HuH-7 (cell line): Measurements from ENCODE around the gene HOXB2.

Experiments used
- DNase-seq: peaks from one replicate; pipeline ENCODE4 v3.0.0; 2011; ENCODE audit warnings: low spot score

Gene HOXB2

GRCh38 chr17:48565925-48566710 lies 21.2 kb upstream of the HOXB2 start:
- no peak for DNase-seq

DNA sequence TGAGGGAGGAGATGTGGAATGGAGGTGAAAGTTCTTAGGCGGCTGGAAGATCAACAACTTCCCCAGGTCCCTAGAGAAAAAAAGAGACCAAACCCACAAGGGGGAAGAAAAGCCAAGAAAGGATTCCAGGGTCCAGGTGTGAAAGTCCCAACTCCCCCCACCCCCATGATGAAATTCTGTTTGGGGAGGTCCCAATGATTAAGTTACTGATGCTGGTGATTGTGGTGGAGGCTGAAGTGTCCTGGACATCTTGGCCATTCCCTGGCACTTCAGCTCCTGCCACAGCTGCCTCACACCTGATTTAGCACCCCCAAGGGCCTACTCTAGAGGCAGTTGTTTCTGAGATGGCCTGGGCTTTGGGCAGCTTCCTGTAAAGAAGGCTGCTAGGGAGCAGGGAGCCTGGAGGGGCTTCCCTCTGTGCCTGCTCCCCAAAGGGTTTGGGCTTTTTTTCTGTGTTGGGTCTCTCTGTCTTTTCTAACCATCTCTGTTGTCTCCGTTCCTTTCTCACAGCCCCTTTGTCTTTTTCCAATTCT lies 20.2 kb upstream of the HOXB2 start:
- DNase-seq, result no peak

DNA sequence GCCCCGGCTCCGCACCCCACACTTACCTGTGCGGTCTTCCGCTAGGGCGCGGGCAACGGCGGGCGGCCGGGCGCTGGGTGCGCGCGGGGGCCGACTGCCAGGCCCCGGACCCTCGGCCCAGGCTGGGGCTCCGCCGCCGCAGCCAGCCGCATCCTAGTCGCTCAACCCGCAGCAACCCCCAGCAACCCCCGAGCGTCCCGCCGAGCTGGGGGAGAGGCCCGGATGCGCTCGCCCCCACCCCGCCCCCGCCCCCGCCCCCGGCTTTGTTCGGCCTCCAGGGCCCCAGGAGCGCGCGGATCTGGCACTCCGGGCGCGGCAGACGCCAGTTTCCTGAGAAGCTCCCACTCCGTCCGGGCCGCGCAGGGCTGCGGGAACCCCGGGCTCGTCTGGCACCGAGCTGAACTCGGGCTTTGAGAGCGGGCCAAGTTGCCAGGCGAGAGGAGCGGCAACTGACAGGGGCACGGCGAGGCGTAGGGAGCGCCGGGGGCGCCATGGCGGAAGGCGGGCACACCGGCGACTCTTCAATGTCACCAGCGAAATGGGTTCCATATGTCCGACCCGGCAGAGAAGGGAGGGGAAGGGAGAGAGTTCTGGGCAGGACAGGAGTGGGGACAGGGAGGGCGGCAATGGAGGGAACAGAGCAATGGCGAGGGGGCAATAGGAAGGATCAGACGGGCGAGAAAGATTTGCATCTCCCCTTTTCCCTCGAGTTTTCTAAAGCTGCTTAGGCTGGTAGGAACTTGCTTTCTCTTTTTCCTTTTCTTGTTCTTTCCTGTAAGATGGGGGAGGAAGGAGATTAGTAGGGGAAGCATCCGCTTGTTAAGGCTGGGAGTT lies 19.5 kb upstream of the HOXB2 start:
- DNase-seq, result no peak

GRCh38 chr17:48563867-48564187 lies 18.9 kb upstream of the HOXB2 start:
- DNase-seq, result no peak

- no peak for DNase-seq
Measured at GRCh38 chr17:48563385-48563838, 18.5 kb upstream of the HOXB2 start.

DNA sequence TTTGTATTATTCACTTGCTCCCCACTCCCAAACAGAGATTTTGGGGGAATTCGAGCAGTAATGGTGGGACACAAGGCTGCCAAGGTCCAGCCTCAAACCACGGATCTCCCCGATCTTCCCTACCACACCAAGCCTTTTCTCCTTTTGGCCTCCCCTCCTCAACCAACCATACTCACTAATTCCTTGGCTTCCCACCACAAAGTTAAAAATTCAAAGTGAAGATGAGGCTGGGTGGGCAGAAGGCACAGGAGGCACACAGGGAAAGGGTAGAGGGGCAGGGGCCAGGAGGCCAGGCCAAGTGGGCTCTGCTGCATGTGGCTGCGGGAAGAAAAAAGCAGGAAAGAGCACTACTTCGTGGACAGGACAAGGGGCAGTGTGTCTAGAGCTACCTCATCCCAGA lies 18.0 kb upstream of the HOXB2 start:
- DNase-seq, result no peak

GRCh38 chr17:48561884-48562810 lies 17.2 kb upstream of the HOXB2 start:
- DNase-seq, result peak; percentile 83

DNA sequence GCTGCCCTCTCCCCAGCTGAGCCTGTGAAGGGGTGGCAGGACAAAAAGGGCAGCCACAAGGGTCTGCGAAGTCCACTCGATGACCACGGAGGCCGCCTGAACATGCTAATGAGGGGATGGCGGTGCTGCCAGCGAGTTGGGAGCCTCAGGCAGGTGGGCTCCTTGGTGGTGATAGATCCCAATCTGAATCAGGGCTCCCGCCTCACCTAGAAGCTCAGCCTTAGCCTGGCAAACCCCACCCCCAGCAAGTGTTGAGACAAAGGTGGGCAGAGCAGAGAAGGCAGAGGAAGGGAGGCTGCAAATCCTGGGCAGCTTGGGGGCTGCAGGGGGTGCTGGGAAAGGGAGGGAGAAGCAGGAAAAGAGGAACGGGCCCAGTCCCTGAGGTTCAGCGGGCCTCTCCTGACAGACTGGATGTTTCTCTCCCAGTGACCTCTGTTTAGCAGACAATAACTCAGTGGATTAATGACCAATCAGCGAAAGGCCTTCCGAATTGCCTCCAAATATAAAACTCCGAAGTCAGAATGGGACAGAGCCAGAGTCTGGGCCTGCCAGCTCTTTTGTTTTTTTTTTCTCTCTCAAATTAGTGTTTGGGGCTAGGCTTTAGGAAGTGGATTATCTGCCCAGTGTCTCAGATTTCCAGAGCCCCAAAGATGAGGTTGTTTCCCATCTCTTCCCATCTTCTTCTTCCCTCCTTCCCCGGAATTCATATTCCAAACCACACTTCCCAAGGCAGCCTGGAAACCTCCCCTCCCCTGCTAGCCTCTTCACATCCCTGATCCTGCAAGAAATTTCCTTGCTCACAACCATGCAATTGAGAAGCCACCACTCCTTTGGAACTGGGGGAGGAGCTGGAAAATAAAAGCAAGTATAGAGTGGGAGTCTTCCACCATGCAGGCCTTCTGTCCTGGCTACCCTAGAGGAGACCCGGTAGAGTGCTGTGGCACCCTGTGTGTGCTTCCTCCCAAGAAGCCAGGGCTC lies 15.2 kb upstream of the HOXB2 start:
- no peak for DNase-seq

- DNase-seq, result no peak
Measured at GRCh38 chr17:48559122-48559839, 14.4 kb upstream of the HOXB2 start.

- no peak for DNase-seq
Measured at GRCh38 chr17:48558831-48559121, 13.9 kb upstream of the HOXB2 start.

DNA sequence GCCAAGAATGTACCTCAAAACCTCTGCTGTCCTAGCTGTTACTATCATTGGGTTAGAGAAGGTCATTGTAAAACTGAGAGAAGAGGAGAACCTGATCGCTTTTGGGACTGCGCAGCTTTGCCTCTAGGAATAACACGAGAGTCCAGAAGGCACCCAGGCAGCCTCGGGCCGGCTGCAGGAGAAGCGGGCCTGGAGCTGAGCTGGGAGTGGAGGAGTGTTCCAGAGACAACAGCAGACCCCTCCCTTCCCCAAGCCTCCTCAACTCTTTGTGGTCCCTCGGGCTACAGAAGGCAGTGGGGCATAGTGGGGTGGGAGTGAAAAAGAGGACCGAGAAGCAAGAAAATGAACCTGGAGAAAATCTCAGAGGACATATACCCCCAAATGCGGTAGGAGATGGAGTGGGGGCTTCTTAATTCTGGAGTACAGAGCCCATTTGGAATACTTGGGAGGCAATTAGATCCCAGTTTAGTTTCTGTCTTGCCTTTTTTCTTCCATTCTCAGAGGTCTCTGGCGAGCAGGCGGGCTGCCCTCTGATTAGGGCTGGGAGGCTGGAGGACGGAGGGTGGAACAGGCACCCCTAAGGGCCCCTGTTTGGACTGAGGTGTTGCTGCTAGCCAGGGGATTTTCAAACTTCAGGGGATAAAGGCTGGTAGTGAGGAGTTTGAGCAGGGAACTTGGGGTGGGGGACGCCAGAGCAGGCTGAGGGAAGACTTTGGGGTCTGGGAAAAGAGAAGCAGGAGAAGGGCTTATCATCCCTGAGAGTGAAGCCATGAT lies 13.3 kb upstream of the HOXB2 start:
- DNase-seq, result no peak

DNA sequence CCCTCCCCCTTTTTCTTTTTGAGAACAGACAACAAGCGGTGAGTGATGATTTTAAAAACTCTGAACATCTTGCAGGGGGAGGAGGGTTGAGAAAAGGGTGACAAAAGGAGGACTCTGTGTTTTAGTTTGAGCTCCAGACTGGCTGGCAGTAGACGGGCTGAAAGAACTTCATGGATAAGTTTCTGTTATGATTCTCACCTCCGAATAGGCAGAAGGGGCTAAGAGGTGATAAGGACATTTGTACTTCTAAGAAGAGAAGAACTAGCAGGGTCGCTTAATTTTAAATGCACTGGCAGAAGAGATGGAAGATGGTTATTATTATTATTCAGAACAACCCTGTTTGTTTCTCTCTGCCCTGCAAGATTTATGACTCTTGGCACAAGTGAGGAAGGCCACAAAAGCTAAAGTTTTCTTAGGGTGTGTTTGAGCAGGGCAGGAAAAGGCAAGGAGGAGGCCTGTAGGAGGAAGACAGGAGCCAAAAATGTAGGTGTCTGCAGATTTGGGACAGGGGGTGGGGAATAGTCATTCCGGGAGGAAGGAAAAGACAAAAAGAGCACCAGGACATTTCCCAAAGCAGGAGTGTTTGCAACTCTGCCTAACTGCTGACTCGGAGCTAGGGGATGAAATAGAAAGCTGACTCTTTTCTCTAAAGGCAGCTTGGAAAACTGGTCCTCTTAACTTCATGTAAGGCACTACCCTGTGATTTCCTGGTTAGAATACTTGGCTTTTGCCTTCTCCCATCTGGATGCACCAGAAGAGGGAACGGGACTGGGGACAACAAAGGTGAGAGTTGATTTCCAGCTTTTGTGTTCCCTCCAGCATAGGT lies 11.9 kb upstream of the HOXB2 start:
- no peak for DNase-seq

DNA sequence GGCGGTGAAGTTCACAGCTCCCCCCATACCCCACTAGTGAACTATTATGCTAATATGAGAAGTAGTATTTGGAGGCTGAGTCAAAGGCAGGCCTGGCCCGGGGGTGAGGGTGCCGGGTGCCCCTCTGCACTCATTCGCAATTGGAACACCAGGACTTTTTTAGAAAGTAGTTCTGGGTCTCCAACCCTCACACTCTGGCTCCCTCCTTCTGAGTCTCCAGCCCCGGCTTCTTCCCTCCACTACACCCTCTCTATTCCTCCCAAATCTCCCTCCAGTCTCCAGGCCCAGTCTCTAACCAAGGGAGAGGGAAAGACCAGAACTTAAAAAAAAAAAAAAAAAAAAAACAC lies 11.3 kb upstream of the HOXB2 start:
- DNase-seq, result no peak

DNA sequence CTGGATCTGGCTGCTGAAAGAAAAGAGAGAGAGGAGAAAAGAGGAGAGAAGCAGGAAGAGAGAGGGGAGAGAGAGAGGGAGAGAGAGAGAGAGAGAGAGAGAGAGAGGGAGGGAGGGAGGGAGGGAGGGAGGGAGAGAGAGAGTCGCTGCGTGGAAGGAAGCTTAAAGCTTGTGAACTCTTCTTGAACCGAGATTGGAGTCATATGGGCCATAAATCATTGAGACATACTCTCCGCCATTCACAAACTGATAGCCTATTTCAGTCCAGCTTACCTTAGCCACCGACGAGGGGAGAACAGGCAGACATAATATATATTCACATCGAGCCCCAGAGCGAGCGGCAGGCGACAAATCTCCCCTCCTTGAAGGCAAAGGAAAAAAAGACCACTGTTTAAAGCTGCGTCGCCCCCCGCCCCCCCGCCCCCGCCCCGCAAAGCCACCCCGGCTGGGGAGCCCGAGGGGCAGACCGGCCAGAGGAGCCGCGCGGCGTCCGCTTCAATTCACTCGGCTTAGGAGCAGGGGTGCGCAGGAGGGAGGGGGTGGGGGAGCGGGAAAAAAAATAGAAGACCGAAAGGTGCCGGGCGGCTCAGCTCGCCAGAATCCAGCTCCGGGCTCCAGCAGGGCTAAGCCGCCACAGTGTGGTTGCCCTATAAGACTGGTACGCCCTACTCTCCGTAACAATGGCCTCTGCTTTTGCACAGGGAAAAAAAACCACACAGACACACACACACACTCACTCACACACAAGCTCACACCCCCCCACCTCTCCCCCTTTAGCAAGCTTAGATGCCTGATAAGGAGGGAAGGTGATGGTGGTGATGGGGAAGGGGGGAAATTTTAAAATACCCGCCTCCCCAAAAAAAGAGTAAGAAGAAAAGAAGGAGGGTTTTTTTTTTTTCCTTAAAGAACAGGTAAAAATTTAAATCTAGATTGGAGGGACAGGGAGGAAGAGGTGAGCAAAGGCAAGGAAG lies 10.6 kb upstream of the HOXB2 start:
- DNase-seq, result peak; percentile 91

DNA sequence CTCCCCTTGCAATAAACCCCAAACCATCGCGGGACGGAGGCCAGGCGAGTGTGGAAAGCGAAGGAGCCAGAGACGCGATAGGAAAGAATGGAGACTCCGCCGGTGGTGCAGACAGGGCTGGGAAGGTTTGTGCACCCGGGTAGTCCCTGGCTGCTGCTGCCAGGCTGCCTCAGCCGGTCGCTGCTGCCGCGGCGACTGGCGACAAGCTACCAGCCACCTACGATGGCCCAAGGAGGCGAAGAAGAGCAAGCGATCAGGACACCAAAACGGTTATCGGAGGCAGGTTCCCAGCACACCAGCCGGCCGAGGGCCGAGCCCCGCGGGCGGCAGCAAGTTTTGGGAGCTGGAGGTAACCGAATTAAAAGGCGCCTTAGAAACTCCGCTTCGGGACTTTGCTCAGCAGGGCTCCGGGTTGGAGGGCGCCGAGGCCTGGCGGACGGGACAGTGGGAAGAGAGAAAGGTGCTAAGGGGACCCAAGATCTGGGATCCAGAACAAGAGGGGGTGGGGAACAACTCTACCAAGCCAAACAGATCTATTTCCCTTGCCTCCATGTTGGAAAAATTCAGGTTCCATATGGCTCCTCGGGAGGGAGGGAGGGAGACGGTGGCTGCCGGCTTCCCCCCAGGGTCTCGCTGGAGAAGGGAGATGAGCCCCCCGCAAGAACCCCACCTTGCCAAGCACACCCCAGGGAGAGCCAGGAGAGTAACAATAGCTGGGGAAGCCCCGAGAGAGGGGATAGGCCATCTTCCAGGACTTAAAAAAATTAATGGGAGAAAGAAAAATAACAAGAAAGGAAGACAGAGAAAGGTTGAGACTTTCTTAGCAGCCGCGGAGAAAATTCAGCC lies 9.7 kb upstream of the HOXB2 start:
- no peak for DNase-seq

DNA sequence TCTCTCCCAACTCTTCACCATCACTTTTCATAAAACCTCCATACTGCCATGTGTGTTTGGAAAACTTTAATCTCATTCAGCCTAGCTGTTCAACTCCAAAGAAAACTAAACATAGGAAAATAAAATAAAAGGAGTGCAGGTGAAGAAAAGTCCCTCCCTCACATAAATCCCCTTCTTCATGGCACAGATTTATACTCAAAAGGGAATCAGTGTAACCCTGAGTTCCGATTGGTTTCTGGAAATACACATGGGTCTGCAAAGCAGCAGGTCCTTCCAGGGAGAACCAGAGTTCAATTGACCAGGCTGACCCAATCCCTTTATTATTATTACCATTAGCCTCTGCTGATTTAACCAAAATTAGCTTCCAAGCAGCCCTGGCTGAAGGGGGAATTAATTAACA lies 8.9 kb upstream of the HOXB2 start:
- no peak for DNase-seq

GRCh38 chr17:48553190-48553547 lies 8.3 kb upstream of the HOXB2 start:
- DNase-seq, result no peak
